ENCODE results near the gene CD9.

DNA sequence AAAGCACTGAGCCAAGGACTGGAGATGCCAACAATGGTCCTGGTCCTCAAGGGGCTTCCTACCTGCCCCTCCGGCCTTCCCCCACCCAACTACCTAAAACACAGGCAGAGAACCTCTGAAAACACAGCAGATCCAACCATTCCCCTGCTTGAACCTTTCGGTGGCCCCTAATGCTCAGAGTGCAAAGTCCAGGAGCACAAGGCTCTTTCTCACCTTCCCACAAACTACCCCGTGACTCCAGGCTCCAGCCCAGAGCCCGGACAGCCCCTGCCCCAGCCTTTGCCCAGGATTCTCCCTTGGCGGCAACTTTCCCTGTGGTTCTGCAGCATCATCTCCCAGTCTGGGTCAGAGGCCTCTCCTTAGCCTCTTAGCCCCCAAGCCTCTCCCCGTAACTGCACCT is 1.6 kb upstream of the CD9 start:
- TF ChIP-seq, protein P1, sequence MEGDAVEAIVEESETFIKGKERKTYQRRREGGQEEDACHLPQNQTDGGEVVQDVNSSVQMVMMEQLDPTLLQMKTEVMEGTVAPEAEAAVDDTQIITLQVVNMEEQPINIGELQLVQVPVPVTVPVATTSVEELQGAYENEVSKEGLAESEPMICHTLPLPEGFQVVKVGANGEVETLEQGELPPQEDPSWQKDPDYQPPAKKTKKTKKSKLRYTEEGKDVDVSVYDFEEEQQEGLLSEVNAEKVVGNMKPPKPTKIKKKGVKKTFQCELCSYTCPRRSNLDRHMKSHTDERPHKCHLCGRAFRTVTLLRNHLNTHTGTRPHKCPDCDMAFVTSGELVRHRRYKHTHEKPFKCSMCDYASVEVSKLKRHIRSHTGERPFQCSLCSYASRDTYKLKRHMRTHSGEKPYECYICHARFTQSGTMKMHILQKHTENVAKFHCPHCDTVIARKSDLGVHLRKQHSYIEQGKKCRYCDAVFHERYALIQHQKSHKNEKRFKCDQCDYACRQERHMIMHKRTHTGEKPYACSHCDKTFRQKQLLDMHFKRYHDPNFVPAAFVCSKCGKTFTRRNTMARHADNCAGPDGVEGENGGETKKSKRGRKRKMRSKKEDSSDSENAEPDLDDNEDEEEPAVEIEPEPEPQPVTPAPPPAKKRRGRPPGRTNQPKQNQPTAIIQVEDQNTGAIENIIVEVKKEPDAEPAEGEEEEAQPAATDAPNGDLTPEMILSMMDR (IDR thresholded peaks at IDR 0.05; ENCODE audit: insufficient read depth, low read length): no peak
- TF ChIP-seq SPI1 (IDR thresholded peaks at IDR 0.05; ENCODE audit: borderline replicate concordance, low read depth) (no peak), GABPA (IDR thresholded peaks at IDR 0.05; ENCODE audit: low read depth) (no peak), POLR2AphosphoS5 (IDR thresholded peaks at IDR 0.05; ENCODE audit: low read depth) (no peak)
- TF ChIP-seq, protein P2, sequence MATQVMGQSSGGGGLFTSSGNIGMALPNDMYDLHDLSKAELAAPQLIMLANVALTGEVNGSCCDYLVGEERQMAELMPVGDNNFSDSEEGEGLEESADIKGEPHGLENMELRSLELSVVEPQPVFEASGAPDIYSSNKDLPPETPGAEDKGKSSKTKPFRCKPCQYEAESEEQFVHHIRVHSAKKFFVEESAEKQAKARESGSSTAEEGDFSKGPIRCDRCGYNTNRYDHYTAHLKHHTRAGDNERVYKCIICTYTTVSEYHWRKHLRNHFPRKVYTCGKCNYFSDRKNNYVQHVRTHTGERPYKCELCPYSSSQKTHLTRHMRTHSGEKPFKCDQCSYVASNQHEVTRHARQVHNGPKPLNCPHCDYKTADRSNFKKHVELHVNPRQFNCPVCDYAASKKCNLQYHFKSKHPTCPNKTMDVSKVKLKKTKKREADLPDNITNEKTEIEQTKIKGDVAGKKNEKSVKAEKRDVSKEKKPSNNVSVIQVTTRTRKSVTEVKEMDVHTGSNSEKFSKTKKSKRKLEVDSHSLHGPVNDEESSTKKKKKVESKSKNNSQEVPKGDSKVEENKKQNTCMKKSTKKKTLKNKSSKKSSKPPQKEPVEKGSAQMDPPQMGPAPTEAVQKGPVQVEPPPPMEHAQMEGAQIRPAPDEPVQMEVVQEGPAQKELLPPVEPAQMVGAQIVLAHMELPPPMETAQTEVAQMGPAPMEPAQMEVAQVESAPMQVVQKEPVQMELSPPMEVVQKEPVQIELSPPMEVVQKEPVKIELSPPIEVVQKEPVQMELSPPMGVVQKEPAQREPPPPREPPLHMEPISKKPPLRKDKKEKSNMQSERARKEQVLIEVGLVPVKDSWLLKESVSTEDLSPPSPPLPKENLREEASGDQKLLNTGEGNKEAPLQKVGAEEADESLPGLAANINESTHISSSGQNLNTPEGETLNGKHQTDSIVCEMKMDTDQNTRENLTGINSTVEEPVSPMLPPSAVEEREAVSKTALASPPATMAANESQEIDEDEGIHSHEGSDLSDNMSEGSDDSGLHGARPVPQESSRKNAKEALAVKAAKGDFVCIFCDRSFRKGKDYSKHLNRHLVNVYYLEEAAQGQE (IDR thresholded peaks at IDR 0.05; ENCODE audit: insufficient replicate concordance, low read depth): no peak

Data from HL-60 (cell line).